Prostate gland (tissue), 2 donors: Measurements from ENCODE around the gene FADS2. TPM values are rescaled to one million over a fixed set of nuclear protein-coding genes. Genes with fewer than 3 reads are reported as not detected.

ENCODE experiments used
- DNase-seq: peaks from one replicate; pipeline ENCODE4 v3.0.0-alpha.2; 2019; ENCODE audit warnings: low spot score
- H3K27ac ChIP-seq, 2 donors: fragments of 200-600 bp; sonication (generic); 2 replicates each; pipeline ENCODE4 v1.5.1; 2017 to 2019
- H3K27me3 ChIP-seq: fragments of 200-600 bp; sonication (generic); replicated peaks from 2 replicates; pipeline ENCODE4 v1.5.1; 2019; ENCODE audit not compliant: insufficient read depth
- H3K36me3 ChIP-seq, 2 donors: fragments of 200-600 bp; sonication (generic); 1 replicate in 1 of 2; 2 replicates in 1 of 2; pipeline versions ENCODE4 v1.5.1 to v1.8.1; 2017 to 2019
- H3K4me1 ChIP-seq: fragments of 200-600 bp; sonication (generic); replicated peaks from 2 replicates; pipeline ENCODE4 v1.5.1; 2019
- H3K4me3 ChIP-seq, 2 donors: fragments of 200-600 bp; sonication (generic); 2 replicates each; pipeline ENCODE4 v1.5.1; 2017 to 2019
- H3K9me3 ChIP-seq: fragments of 200-600 bp; sonication (generic); 2 replicates; pipeline ENCODE4 v1.5.1; 2017
- CTCF ChIP-seq, 4 experiments: fragments of 200-600 bp in 2 of 4; fragments of 450-650 bp in 2 of 4; sonication (generic) in 2 of 4; IDR thresholded peaks; 1 replicate in 3 of 4; 2 replicates in 1 of 4; pipeline ENCODE4 v1.5.1; 2016 to 2019; ENCODE audit warnings: antibody characterized with exemption in 4 of 4, mild to moderate bottlenecking in 2 of 4, moderate library complexity in 2 of 4
- POLR2A ChIP-seq: fragments of 450-650 bp; IDR thresholded peaks from one replicate; pipeline ENCODE4 v1.6.1; 2016; ENCODE audit warnings: antibody characterized with exemption, mild to moderate bottlenecking
- POLR2AphosphoS5 ChIP-seq: sonication (generic); formaldehyde crosslinking; IDR thresholded peaks from one replicate; pipeline ENCODE4 v1.6.1; 2017; ENCODE audit warnings: antibody characterized with exemption
- WGBS: methylation state at CpG from one replicate; pipeline ENCODE4 v1.1.5; 2018; 5-methylcytosine and 5-hydroxymethylcytosine counted together
- intact Hi-C: fragments of 100-400 bp; cut with DNase I; formaldehyde crosslinking; loops from one replicate; pipeline ENCODE4 v1.14.2; 2022
- total RNA-seq, 2 donors: library from RNA; depleted of rRNA; stranded (reverse); fragments of >200 nt; gene quantifications; one replicate each; pipeline ENCODE4 v1.1.0, GENCODE V29; 2016

FADS2 gene
- total RNA-seq, 2 donors from 2014 or later = 67.5 to 213 TPM

GRCh38 chr11:61846362-61847020 lies 18.4 kb downstream of the FADS2 start:
- TF ChIP-seq CTCF (IDR thresholded peaks at IDR 0.05) (no peak), POLR2AphosphoS5 (no peak), POLR2A (no peak)
- DNase-seq = no peak
- Histone ChIP-seq H3K36me3 (peaks cover 0 to 9% of the 10 kb centered on the region in 2 donors), H3K9me3 (no peaks in the 10 kb centered on the region), H3K27ac (no peak overlapping the region), H3K27me3 (no peaks in the 10 kb centered on the region), H3K4me1 (no peaks in the 10 kb centered on the region), H3K4me3 (no peak overlapping the region)
- intact Hi-C loops = no loop called here
- WGBS = 85% methylated on average over 10 of the region's 10 CpGs

GRCh38 chr11:61847914-61848581 lies 19.9 kb downstream of the FADS2 start:
- H3K9me3 ChIP-seq = no peaks in the 10 kb centered on the region
- 90% methylated on average over 18 of the region's 18 CpGs for WGBS
- H3K4me3 ChIP-seq = no peak overlapping the region
- no peak for TF ChIP-seq CTCF (IDR thresholded peaks at IDR 0.05)
- no peak for TF ChIP-seq POLR2A
- no peak for TF ChIP-seq POLR2AphosphoS5
- peaks cover 0 to 7% of the 10 kb centered on the region in 2 donors for H3K36me3 ChIP-seq
- H3K27ac ChIP-seq = no peak overlapping the region
- H3K4me1 ChIP-seq = no peaks in the 10 kb centered on the region
- no peaks in the 10 kb centered on the region for H3K27me3 ChIP-seq
- intact Hi-C loops = no loop called here
- DNase-seq = no peak

- WGBS = 95% methylated on average over 9 of the region's 9 CpGs
- Histone ChIP-seq H3K4me3 (no peak overlapping the region), H3K9me3 (no peaks in the 10 kb centered on the region), H3K27me3 (no peaks in the 10 kb centered on the region), H3K4me1 (no peaks in the 10 kb centered on the region), H3K27ac (no peak overlapping the region), H3K36me3 (peaks cover 0 to 7% of the 10 kb centered on the region in 2 donors)
- no peak for DNase-seq
- intact Hi-C loops = no loop called here
- no peak for TF ChIP-seq CTCF (IDR thresholded peaks at IDR 0.05)
- TF ChIP-seq POLR2A = no peak
- no peak for TF ChIP-seq POLR2AphosphoS5
Measured at GRCh38 chr11:61848631-61849030, 20.5 kb downstream of the FADS2 start.

- H3K9me3 ChIP-seq = no peaks in the 10 kb centered on the region
- no peak overlapping the region for H3K4me3 ChIP-seq
- intact Hi-C loops = no loop called here
- no peak for DNase-seq
- no peak overlapping the region for H3K27ac ChIP-seq
- H3K27me3 ChIP-seq = no peaks in the 10 kb centered on the region
- WGBS = 58% methylated on average over 7 of the region's 7 CpGs
- peaks cover 4% of the 10 kb centered on the region for H3K4me1 ChIP-seq
- H3K36me3 ChIP-seq = peaks cover 0 to 7% of the 10 kb centered on the region in 2 donors
- TF ChIP-seq POLR2AphosphoS5 = no peak
- no peak for TF ChIP-seq POLR2A
- no peak for TF ChIP-seq CTCF (IDR thresholded peaks at IDR 0.05)
Measured at GRCh38 chr11:61850687-61851086, 22.6 kb downstream of the FADS2 start.
